ENCODE results near the gene ELMOD1.
"Not testable (repeated sequence)": the region's sequence is repeated elsewhere in the genome, so short reads cannot be mapped to it uniquely, and the experiment has no call there.

Gene ELMOD1

DNA sequence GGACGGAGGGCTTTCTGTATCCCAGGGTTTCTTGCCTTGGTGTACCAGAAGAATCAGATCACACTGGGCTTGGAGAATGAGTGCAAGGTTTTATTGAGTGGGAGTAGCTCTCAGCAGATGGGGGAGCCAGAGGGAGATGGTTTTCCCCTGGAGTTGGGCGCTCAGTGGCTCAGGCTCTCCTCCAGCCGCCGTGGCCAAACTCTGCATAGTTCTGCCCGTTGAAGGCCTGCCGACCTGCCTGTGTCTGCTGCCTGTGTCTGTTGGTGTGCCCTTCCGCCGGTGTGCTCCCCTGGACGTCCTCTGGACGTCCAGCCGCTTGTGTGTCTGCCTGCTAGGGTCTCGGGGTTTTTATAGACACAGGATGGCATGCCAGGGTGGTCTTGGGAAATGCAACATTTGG, 20.9 kb upstream of the ELMOD1 start:
- no peak for DNase-seq (ENCODE audit: low spot score)
- TF ChIP-seq, protein P1, sequence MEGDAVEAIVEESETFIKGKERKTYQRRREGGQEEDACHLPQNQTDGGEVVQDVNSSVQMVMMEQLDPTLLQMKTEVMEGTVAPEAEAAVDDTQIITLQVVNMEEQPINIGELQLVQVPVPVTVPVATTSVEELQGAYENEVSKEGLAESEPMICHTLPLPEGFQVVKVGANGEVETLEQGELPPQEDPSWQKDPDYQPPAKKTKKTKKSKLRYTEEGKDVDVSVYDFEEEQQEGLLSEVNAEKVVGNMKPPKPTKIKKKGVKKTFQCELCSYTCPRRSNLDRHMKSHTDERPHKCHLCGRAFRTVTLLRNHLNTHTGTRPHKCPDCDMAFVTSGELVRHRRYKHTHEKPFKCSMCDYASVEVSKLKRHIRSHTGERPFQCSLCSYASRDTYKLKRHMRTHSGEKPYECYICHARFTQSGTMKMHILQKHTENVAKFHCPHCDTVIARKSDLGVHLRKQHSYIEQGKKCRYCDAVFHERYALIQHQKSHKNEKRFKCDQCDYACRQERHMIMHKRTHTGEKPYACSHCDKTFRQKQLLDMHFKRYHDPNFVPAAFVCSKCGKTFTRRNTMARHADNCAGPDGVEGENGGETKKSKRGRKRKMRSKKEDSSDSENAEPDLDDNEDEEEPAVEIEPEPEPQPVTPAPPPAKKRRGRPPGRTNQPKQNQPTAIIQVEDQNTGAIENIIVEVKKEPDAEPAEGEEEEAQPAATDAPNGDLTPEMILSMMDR (IDR thresholded peaks at IDR 0.05; ENCODE audit: extremely low read depth, missing control alignments): no peak

DNA sequence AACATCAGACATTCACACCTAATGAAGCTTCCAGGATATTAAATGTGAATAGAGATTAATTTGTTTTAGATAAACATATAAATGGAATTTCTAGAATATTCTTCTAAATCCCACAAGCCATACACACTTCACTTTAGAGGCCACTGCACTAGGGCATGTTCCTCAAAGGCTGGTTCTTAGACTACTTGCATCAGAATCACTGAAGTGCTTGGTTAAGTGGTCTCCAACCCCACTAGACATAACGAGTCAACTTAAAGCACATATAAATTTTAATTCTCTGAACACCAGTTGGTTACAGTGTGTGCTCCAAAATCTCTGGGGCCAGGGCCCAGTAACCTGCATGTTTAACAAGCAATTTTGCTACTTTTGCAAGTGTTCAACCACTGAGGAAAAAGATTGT, 17.5 kb upstream of the ELMOD1 start:
- TF ChIP-seq, protein P1 (IDR thresholded peaks at IDR 0.05; ENCODE audit: extremely low read depth, missing control alignments): no peak
- no peak for DNase-seq (ENCODE audit: low spot score)

DNA sequence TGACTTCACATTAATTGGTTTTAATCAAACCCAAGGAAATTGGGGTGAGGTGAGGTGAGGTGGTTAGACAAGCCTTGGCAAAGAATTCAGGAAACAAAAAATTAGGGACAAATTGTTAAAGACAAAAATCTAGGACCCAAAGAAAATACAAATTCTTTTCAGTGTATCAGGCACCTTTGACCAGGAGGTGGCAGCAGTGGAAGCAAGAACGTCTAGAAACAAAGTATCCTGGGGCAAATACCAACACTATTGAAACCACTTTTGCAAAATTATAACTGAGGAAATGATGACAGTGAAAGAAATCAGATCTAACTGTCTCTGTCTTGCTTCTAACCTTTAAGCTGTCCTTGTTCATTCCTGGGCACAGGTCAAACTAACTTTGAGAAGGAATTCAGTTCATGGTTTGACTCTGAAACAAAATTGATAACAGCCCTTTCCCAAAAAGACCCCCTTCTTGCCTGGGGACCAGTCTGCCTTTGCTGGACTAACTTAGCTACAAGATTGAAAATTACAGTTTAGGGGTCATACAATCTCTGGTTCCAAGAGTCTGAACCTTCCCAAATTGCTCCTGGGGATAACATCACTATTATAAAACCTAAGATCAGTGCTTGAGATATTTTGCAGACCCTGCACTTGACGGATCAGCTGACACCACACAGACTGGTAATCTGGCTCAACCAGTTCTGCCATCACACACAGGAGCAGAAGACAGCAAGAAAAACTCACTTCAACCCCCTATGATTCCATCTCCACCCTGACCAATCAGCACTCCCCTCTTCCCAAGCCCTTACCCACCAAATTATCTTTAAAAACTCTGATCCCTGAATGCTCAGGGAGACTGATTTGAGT, 14.2 kb upstream of the ELMOD1 start:
- DNase-seq (ENCODE audit: low spot score): peak; percentile 57
- TF ChIP-seq, protein P1 (IDR thresholded peaks at IDR 0.05; ENCODE audit: extremely low read depth, missing control alignments): peak; percentile 44

DNA sequence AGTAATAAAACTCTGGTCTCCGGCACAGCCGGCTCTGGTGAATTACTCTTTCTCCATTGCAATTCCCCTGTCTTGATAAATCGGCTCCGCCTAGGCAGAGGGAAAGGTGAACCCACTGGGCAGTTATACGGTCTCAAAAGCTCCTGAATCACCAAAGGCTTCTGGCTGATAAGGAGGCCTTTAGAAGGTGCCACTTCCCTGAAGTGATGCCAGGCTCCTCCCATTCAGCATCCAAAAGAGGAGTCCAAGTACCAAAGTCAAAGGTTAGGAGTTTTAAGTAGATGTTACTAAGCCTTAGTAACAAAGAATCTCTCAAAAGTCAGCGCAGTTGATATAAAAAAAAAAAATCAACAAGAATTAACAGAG, 13.6 kb upstream of the ELMOD1 start:
- TF ChIP-seq, protein P1 (IDR thresholded peaks at IDR 0.05; ENCODE audit: extremely low read depth, missing control alignments): no peak
- DNase-seq (ENCODE audit: low spot score): no peak

DNA sequence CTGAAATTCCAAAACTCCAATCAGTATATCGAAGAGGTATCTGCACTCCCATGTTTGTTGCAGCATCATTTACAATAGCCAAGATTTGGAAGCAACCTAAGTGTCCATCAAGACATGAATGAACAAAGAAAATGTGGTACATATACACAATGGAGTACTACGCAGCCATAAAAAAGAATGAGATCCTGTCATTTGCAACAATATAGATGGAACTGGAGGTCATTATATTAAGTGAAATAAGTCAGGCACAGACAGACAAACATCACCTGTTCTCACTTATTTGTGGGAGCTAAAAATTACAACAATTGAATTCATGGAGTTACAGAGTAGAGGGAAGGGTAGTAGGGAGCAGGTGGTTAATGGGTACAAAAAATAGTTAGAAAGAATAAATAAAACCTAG, 11.8 kb upstream of the ELMOD1 start:
- DNase-seq (ENCODE audit: low spot score): not testable (repeated sequence)

DNA sequence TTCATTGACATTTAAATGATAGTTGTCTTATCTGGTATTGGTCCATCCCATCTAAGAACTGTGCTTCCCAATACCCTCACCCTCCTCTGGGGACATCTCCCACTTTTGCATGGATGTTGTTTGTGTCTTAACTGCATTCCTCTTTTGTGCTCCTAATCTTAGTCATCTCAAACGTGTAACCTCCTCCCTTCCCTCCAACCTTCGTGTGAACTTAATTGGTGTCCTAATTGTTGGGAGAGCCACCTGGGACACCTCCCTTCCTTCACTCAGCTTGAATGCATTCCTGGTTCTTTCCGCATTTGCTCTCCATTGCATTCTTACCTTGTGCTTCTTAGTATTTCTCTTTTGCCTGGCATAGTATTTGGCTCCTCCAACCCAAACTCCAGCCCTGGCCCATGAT, 9.8 kb upstream of the ELMOD1 start:
- no peak for DNase-seq (ENCODE audit: low spot score)
- TF ChIP-seq, protein P1 (IDR thresholded peaks at IDR 0.05; ENCODE audit: extremely low read depth, missing control alignments): no peak

DNA sequence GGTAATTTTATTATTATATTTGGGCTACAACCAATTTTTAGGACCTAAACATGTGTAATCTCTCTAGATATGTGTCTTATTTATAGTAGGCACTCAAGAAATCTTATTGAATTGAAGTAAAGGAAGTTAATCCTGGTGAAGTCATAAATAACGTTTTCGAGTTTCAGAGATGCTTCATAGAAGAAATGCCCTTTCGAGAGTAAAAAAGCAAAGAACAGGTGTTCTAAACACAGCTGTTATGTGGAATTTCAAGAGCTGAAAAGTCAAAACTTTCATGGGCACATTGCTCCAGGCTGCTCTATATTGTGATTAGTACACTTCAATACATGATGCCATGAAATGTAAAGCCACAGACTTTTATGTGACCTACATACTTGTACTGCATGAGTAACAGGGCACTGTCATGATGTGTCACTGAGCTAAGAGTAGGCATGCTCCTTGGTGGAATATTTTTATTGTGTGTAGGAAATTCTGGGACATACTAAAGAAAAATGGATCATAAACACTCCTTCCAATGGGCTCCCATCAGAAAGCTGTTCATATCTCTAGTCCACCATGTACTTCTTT, 7.2 kb upstream of the ELMOD1 start:
- TF ChIP-seq, protein P1 (IDR thresholded peaks at IDR 0.05; ENCODE audit: extremely low read depth, missing control alignments): no peak

More for the DNA sequence above, 7.2 kb upstream of the ELMOD1 start:
- no peak for DNase-seq (ENCODE audit: low spot score)
